Adrenal gland (tissue), 12 donors: ENCODE results near the gene MED17. TPM values are rescaled to one million over a fixed set of nuclear protein-coding genes. Genes with fewer than 3 reads are reported as not detected.

Source experiments
- DNase-seq, 7 donors: peaks; one replicate each; pipeline ENCODE4 v3.0.0-alpha.2; 2019 to 2020
- H3K27ac ChIP-seq, 5 donors: fragments of 200-600 bp; sonication (generic) in 4 of 5; 1 replicate in 3 of 5; 2 replicates in 2 of 5; pipeline versions ENCODE4 v1.5.1 to v1.8.0; 2016 to 2020; ENCODE audit warnings: mild to moderate bottlenecking in 1 of 5
- H3K27me3 ChIP-seq: fragments of 200-600 bp; 2 replicates; pipeline ENCODE4 v1.8.0; 2021
- H3K36me3 ChIP-seq, 2 donors: fragments of 200-600 bp; replicated peaks in 1 of 2; 1 replicate in 1 of 2; 2 replicates in 1 of 2; pipeline versions ENCODE4 v1.5.1 to v1.8.0; 2018 to 2022
- H3K4me1 ChIP-seq, 2 donors: fragments of 200-600 bp; replicated peaks in 1 of 2; 1 replicate in 1 of 2; 2 replicates in 1 of 2; pipeline versions ENCODE4 v1.5.1 to v1.8.0; 2018 to 2021
- H3K4me3 ChIP-seq, 4 donors: fragments of 200-600 bp; sonication (generic) in 3 of 4; one replicate each; pipeline ENCODE4 v1.5.1; 2016 to 2018
- H3K9me3 ChIP-seq, 3 donors: fragments of 200-600 bp; sonication (generic) in 1 of 3; replicated peaks in 1 of 3; 1 replicate in 2 of 3; 2 replicates in 1 of 3; pipeline versions ENCODE4 v1.5.1 to v1.8.0; 2016 to 2021
- POLR2A ChIP-seq, 2 donors: fragments of 450-650 bp; IDR thresholded peaks; one replicate each; pipeline ENCODE4 v1.6.1; 2017; ENCODE audit warnings: antibody characterized with exemption in 2 of 2, mild to moderate bottlenecking in 2 of 2, moderate library complexity in 1 of 2
- WGBS, 4 donors: extraction: QIAGEN DNeasy Blood & Tissue Kit in 2 of 4; methylation state at CpG; one replicate each; pipeline versions ENCODE4 v1.1.5 to v1.1.7; 2013 to 2017; 5-methylcytosine and 5-hydroxymethylcytosine counted together
- intact Hi-C, 2 donors: fragments of 100-400 bp; cut with DNase I; formaldehyde crosslinking; loops; one replicate each; pipeline versions ENCODE4 v1.14.1 to v1.15.0; 2022 to 2023
- polyA plus RNA-seq, 3 donors: library from polyadenylated mRNA; stranded (reverse); fragments of 200-250 nt in 2 of 3; fragments of 350-450 nt in 1 of 3; fragmentation: Illumina TruSeq in 1 of 3; extraction: RNeasy Lipid Tissue Mini Kit (QIAGEN cat#74804) in 1 of 3; gene quantifications; one replicate each; pipeline ENCODE4 v1.2.3, GENCODE V29; 2013 to 2014
- total RNA-seq, 9 donors: library from RNA; depleted of rRNA in 4 of 9; stranded (reverse); fragments of >200 nt in 4 of 9; fragments of 120-200 nt in 1 of 9; fragmentation: NEBNext Ultra II Directional in 1 of 9; extraction: Animal tissue kit (Norgen Biotek cat#: 25700) in 1 of 9; gene quantifications; one replicate each; pipeline versions ENCODE4 v1.1.0 to v1.2.4, GENCODE V29; 2013 to 2023
- TF ChIP-seq, protein P1 (sequence below), 6 experiments: fragments of 450-650 bp in 4 of 6; fragments of 200-600 bp in 2 of 6; sonication (generic) in 1 of 6; IDR thresholded peaks; 1 replicate in 5 of 6; 2 replicates in 1 of 6; pipeline versions ENCODE4 v1.5.1 to v1.8.0; 2016 to 2021; ENCODE audit warnings: antibody characterized with exemption in 6 of 6, mild to moderate bottlenecking in 2 of 6, moderate library complexity in 1 of 6
- donor health status: healthy with polysubstance abuse.
- donor health status: Bipolar disorder and iron deficiency.
- donor health status: DM: yes; HTN: yes; CAD: no.
- donor health status: DM: no; HTN: no; CAD: no.
- donor health status: DM: no; HTN: no; CAD: no.
- donor health status: DM: yes; HTN: yes; CAD: no.

MED17 gene
- total and polyA plus RNA-seq, 12 donors, result 8.4 to 32.0 (median 21.1) TPM

DNA sequence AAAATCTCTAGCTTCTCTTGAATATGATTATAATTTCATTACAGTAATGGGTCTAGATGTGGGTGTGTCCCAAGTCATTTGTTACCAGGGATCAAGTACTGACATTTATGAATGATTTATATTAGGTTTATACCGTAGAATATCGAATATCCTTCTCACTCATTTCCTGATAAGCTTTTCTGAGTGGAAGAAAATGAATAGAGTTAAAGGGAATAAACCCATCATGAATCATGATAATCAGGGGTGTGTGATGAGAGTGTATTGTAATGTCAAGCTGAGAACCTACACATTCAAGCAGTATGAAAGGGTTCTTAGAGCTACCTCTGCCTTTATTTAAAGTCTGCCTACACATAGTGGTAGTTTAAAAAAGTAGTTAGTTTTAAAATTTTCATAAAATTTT is 17.3 kb downstream of the MED17 start:
- intact Hi-C loops, result loop anchor here in 1 of 2 donors (10.0 kb wide), 1 partner anchor 117 kb away; no protein-coding TSS in a partner anchor
- Histone ChIP-seq H3K27ac (no peak overlapping the region), H3K4me1 (peaks cover 0 to 10% of the 10 kb centered on the region in 2 donors), H3K36me3 (peaks cover 0 to 61% of the 10 kb centered on the region in 2 donors), H3K4me3 (no peak overlapping the region), H3K9me3 (no peaks in the 10 kb centered on the region), H3K27me3 (no peaks in the 10 kb centered on the region)
- WGBS, 4 donors, result 21 to 32% (median 24%) methylated on average over 2 of the region's 2 CpGs
- DNase-seq, result no peak
- TF ChIP-seq, protein P1, sequence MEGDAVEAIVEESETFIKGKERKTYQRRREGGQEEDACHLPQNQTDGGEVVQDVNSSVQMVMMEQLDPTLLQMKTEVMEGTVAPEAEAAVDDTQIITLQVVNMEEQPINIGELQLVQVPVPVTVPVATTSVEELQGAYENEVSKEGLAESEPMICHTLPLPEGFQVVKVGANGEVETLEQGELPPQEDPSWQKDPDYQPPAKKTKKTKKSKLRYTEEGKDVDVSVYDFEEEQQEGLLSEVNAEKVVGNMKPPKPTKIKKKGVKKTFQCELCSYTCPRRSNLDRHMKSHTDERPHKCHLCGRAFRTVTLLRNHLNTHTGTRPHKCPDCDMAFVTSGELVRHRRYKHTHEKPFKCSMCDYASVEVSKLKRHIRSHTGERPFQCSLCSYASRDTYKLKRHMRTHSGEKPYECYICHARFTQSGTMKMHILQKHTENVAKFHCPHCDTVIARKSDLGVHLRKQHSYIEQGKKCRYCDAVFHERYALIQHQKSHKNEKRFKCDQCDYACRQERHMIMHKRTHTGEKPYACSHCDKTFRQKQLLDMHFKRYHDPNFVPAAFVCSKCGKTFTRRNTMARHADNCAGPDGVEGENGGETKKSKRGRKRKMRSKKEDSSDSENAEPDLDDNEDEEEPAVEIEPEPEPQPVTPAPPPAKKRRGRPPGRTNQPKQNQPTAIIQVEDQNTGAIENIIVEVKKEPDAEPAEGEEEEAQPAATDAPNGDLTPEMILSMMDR (IDR thresholded peaks at IDR 0.05), result no peak
- no peak for TF ChIP-seq POLR2A (IDR thresholded peaks at IDR 0.05)

DNA sequence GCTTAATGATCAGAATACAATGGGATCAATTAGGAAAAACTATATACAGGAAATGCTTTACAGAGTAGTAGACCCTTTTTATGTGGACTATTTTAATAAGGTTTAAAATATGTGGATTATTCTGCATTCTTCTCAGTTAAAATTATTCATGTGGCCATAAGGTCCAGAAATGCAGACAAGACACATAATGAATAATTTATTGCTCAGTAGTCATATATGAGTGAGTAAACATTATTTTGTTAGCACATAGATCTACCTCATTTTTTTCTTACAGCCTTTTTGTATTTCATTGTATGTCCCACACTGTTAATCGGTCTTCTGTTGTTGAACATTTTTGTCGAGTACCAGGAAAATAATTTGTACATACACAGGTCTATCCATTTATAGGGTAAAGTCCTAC is 20.8 kb downstream of the MED17 start:
- H3K4me3 ChIP-seq, result no peak overlapping the region
- 96 to 99% (median 97%) methylated on average over 2 of the region's 2 CpGs for WGBS, 4 donors
- peaks cover 0 to 43% of the 10 kb centered on the region in 2 donors for H3K36me3 ChIP-seq

DNA sequence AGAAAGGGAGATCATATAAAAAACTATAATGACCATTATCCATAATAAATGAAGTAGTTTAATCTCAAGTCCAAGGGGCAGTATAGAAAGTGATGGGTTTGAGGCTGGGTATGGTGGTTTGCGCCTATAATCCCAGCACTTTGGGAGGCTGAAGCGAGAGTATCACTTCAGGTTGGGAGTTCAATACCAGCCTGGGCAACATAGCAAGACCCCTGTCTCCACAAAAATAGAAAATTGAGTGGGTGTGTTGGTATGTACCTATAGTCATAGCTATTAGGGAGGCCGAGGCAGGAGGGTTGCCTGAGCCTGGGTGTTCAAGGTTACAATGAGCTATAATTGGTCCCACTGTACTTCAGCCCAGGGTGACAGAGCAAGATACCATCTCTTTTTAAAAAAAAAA is 23.9 kb downstream of the MED17 start:
- H3K9me3 ChIP-seq, result no peaks in the 10 kb centered on the region
- H3K36me3 ChIP-seq, result peaks cover 0 to 60% of the 10 kb centered on the region in 2 donors
- H3K27me3 ChIP-seq, result no peaks in the 10 kb centered on the region
- intact Hi-C loops, result loop anchor here in 1 of 2 donors (10.0 kb wide), 1 partner anchor 123 kb away; no protein-coding TSS in a partner anchor
- DNase-seq, result no peak
- 92 to 97% (median 95%) methylated on average over 3 of the region's 3 CpGs for WGBS, 4 donors
- no peak overlapping the region for H3K4me3 ChIP-seq
- no peak for TF ChIP-seq POLR2A (IDR thresholded peaks at IDR 0.05)
- TF ChIP-seq, protein P1 (IDR thresholded peaks at IDR 0.05), result no peak
- H3K4me1 ChIP-seq, result no peaks in the 10 kb centered on the region
- H3K27ac ChIP-seq, result no peak overlapping the region

More for the DNA sequence above, 20.8 kb downstream of the MED17 start:
- no peak for DNase-seq
- intact Hi-C loops, result loop anchor here in 1 of 2 donors (10.0 kb wide), 1 partner anchor 120 kb away; no protein-coding TSS in a partner anchor
- Histone ChIP-seq H3K4me1 (peaks cover 0 to 10% of the 10 kb centered on the region in 2 donors), H3K27ac (no peak overlapping the region), H3K27me3 (no peaks in the 10 kb centered on the region), H3K9me3 (no peaks in the 10 kb centered on the region)
- TF ChIP-seq, protein P1 (IDR thresholded peaks at IDR 0.05), result no peak
- TF ChIP-seq POLR2A (IDR thresholded peaks at IDR 0.05), result no peak

DNA sequence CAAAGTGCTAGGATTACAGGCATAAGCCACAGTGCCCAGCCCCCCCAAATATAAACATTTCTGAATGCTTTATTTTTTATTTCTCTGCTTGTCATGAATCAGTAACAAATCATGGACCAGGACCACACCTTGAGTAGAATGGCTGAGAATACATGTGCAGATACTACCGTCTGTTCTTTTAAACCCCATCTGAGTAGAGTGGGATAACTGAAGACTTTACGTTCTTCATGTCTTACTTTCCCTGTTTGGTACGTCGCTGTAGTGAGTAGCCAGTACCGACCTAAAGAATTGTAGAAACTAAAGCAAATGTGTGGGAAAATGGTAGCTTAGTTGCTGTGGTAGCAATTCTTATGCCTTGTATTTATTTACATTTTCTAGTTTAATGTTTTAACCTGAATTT is 29.9 kb downstream of the MED17 start:
- Histone ChIP-seq H3K4me3 (no peak overlapping the region), H3K36me3 (peaks cover 0 to 51% of the 10 kb centered on the region in 2 donors), H3K4me1 (no peaks in the 10 kb centered on the region), H3K27ac (no peak overlapping the region), H3K9me3 (no peaks in the 10 kb centered on the region), H3K27me3 (no peaks in the 10 kb centered on the region)
- no peak for DNase-seq
- TF ChIP-seq, protein P1 (IDR thresholded peaks at IDR 0.05), result no peak
- no peak for TF ChIP-seq POLR2A (IDR thresholded peaks at IDR 0.05)
- intact Hi-C loops, result no loop called here
- WGBS, 4 donors, result 98 to 99% (median 99%) methylated on average over 5 of the region's 5 CpGs
